H9 (cell line): ENCODE results near the gene PRB2. TPM values are rescaled to one million over a fixed set of nuclear protein-coding genes. Genes with fewer than 3 reads are reported as not detected.
A peak's percentile ranks its signal among the peaks of the same experiment; 100 is the strongest.

Experiments used
- DNase-seq: peaks from one replicate; pipeline ENCODE4 v3.0.0-alpha.2; 2017
- H2AFZ ChIP-seq: one replicate; pipeline ENCODE4 v1.6.1; 2013; ENCODE audit warnings: mild to moderate bottlenecking, low read length, control low read depth, moderate library complexity
- H2AK5ac ChIP-seq: 2 replicates; pipeline ENCODE4 v1.6.1; 2013; ENCODE audit warnings: low read length, control low read depth, mixed read lengths; ENCODE audit not compliant: insufficient read length
- H2BK120ac ChIP-seq: one replicate; pipeline ENCODE4 v1.6.1; 2013; ENCODE audit warnings: low read depth, mild to moderate bottlenecking, low read length, control low read depth, inconsistent platforms; ENCODE audit not compliant: poor library complexity, severe bottlenecking
- H2BK12ac ChIP-seq: 2 replicates; pipeline ENCODE4 v1.6.1; 2013; ENCODE audit warnings: low read length, control low read depth, mixed read lengths, low read depth; ENCODE audit not compliant: insufficient read length
- H2BK15ac ChIP-seq: 2 replicates; pipeline ENCODE4 v1.6.1; 2013; ENCODE audit warnings: low read depth, low read length, control low read depth
- H2BK20ac ChIP-seq: one replicate; pipeline ENCODE4 v1.6.1; 2013; ENCODE audit warnings: low read depth, mild to moderate bottlenecking, low read length, control low read depth, inconsistent platforms; ENCODE audit not compliant: poor library complexity, severe bottlenecking
- H2BK5ac ChIP-seq: 2 replicates; pipeline ENCODE4 v1.6.1; 2013; ENCODE audit warnings: low read length, control low read depth, mixed read lengths; ENCODE audit not compliant: insufficient read length
- H3K14ac ChIP-seq: 2 replicates; pipeline ENCODE4 v1.6.1; 2013; ENCODE audit warnings: low read length, control low read depth; ENCODE audit not compliant: insufficient read depth
- H3K18ac ChIP-seq: 2 replicates; pipeline ENCODE4 v1.6.1; 2013; ENCODE audit warnings: low read depth, mild to moderate bottlenecking, mixed read lengths, low read length, control low read depth; ENCODE audit not compliant: insufficient read length
- H3K23ac ChIP-seq: 2 replicates; pipeline ENCODE4 v1.6.1; 2013; ENCODE audit warnings: low read length, control low read depth, mixed read lengths, low read depth; ENCODE audit not compliant: insufficient read length
- H3K23me2 ChIP-seq: 2 replicates; pipeline ENCODE4 v1.6.1; 2013; ENCODE audit warnings: low read depth, mild to moderate bottlenecking, mixed read lengths, low read length, control low read depth; ENCODE audit not compliant: insufficient read length, poor library complexity, severe bottlenecking
- H3K27ac ChIP-seq: 2 replicates; pipeline ENCODE4 v1.5.1; 2013; ENCODE audit warnings: low read length, control low read depth, mixed read lengths, low read depth; ENCODE audit not compliant: insufficient read length
- H3K27me3 ChIP-seq: 2 replicates; pipeline ENCODE4 v1.6.1; 2013; ENCODE audit warnings: low read length, control low read depth, inconsistent platforms; ENCODE audit not compliant: insufficient read depth
- H3K4ac ChIP-seq: 2 replicates; pipeline ENCODE4 v1.6.1; 2013; ENCODE audit warnings: low read depth, mild to moderate bottlenecking, control low read depth, inconsistent platforms, low read length, moderate library complexity
- H3K4me1 ChIP-seq: 2 replicates; pipeline ENCODE4 v1.6.1; 2013; ENCODE audit warnings: low read length, control low read depth, inconsistent platforms; ENCODE audit not compliant: insufficient read depth
- H3K4me2 ChIP-seq: 2 replicates; pipeline ENCODE4 v1.6.1; 2013; ENCODE audit warnings: low read length, control low read depth, mixed read lengths; ENCODE audit not compliant: insufficient read length, insufficient read depth
- H3K56ac ChIP-seq: 2 replicates; pipeline ENCODE4 v1.6.1; 2013; ENCODE audit warnings: low read depth, mild to moderate bottlenecking, mixed read lengths, low read length, control low read depth; ENCODE audit not compliant: insufficient read length
- H3K79me1 ChIP-seq: 2 replicates; pipeline ENCODE4 v1.6.1; 2013; ENCODE audit warnings: low read depth, mild to moderate bottlenecking, moderate library complexity, low read length, control low read depth, inconsistent platforms; ENCODE audit not compliant: insufficient read depth, poor library complexity, severe bottlenecking
- H3K79me2 ChIP-seq: 2 replicates; pipeline ENCODE4 v1.6.1; 2013; ENCODE audit warnings: low read length, control low read depth, inconsistent platforms; ENCODE audit not compliant: insufficient read depth
- H3K9ac ChIP-seq: 2 replicates; pipeline ENCODE4 v1.6.1; 2013; ENCODE audit warnings: low read length, control low read depth, mixed read lengths; ENCODE audit not compliant: insufficient read length; ENCODE audit errors: extremely low read depth
- H3K9me3 ChIP-seq: one replicate; pipeline ENCODE4 v1.6.1; 2013; ENCODE audit warnings: low read depth, low read length, inconsistent platforms; ENCODE audit not compliant: control insufficient read depth
- H3T11ph ChIP-seq: one replicate; pipeline ENCODE4 v1.6.1; 2013; ENCODE audit warnings: mild to moderate bottlenecking, low read length, control low read depth, inconsistent platforms
- H4K20me1 ChIP-seq: one replicate; pipeline ENCODE4 v1.6.1; 2013; ENCODE audit not compliant: control insufficient read depth, insufficient read length, insufficient read depth
- H4K5ac ChIP-seq: 2 replicates; pipeline ENCODE4 v1.6.1; 2013; ENCODE audit warnings: low read depth, mild to moderate bottlenecking, mixed read lengths, low read length, control low read depth; ENCODE audit not compliant: insufficient read length
- H4K8ac ChIP-seq: replicated peaks from 2 replicates; pipeline ENCODE4 v1.6.1; 2013; ENCODE audit warnings: low read length, control low read depth, mixed read lengths, low read depth; ENCODE audit not compliant: insufficient read length
- H4K91ac ChIP-seq: 2 replicates; pipeline ENCODE4 v1.6.1; 2013; ENCODE audit warnings: low read depth, mild to moderate bottlenecking, moderate library complexity, mixed read lengths, low read length, control low read depth; ENCODE audit not compliant: insufficient read length
- H3K27ac Mint-ChIP-seq, 3 experiments: 2 replicates in 2 of 3; 3 replicates in 1 of 3; pipeline ENCODE4 v1.8.0; 2020 to 2021; ENCODE audit warnings: mixed read lengths in 3 of 3, mild to moderate bottlenecking in 1 of 3, moderate library complexity in 1 of 3
- H3K27me3 Mint-ChIP-seq: 2 replicates; pipeline ENCODE4 v1.8.0; 2021; ENCODE audit warnings: low read depth, mild to moderate bottlenecking, moderate library complexity, mixed read lengths
- H3K36me3 Mint-ChIP-seq, 3 experiments: 2 replicates in 2 of 3; 3 replicates in 1 of 3; pipeline ENCODE4 v1.8.0; 2020 to 2021; ENCODE audit warnings: low read depth in 3 of 3, mixed read lengths in 3 of 3; ENCODE audit not compliant: insufficient read depth in 1 of 3
- H3K4me1 Mint-ChIP-seq, 2 experiments: 2 replicates each; pipeline ENCODE4 v1.8.0; 2020; ENCODE audit warnings: mixed read lengths in 2 of 2
- H3K4me3 Mint-ChIP-seq, 2 experiments: 2 replicates in 1 of 2; 3 replicates in 1 of 2; pipeline ENCODE4 v1.8.0; 2020 to 2021; ENCODE audit warnings: mild to moderate bottlenecking in 2 of 2, mixed read lengths in 2 of 2, moderate library complexity in 1 of 2
- H3K9me3 Mint-ChIP-seq, 2 experiments: 2 replicates in 1 of 2; 3 replicates in 1 of 2; pipeline ENCODE4 v1.8.0; 2020; ENCODE audit warnings: mild to moderate bottlenecking in 2 of 2, mixed read lengths in 2 of 2, moderate library complexity in 1 of 2
- CTCF ChIP-seq: fragments of 200-600 bp; sonication (generic); conservative IDR thresholded peaks from 3 replicates; pipeline ENCODE4 v1.8.0; 2021; ENCODE audit warnings: antibody characterized with exemption, mild to moderate bottlenecking
- WGBS: extraction: QIAGEN DNeasy Blood & Tissue Kit; methylation state at CpG from one replicate; pipeline ENCODE4 v1.1.7; 2013; ENCODE audit warnings: missing lambda C conversion rate, low lambda C conversion rate, mixed read lengths; ENCODE audit not compliant: insufficient read length; ENCODE audit errors: extremely low coverage; 5-methylcytosine and 5-hydroxymethylcytosine counted together
- total RNA-seq: library from RNA; stranded (reverse); gene quantifications from 2 replicates; pipeline ENCODE4 v1.2.1, GENCODE V29; 2021

The PRB2 gene
- total RNA-seq, 1 experiment from 2014 or later = not detected

DNA sequence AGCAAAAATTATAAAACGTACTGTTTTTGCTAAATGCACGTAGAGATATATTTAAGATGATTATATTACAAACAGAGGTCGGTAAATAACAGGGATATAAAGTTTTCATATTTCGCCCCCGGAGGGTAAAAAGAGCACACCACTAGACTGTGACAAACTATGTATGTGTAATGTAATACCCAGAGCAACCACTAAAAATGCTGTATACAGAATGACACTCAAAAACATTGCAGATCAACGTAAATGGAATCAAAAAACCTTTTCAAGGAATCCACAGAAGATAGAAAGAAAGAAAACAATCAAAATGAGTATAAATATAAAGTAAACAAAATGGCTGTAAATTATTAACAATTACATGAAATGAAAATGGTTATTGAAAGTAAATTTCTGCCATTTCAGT is 47.6 kb downstream of the PRB2 start:
- Histone ChIP-seq H3K27ac (no peak overlapping the region), H3K4me1 (no peaks in the 10 kb centered on the region), H3K56ac (no peak overlapping the region), H3K9ac (no peak overlapping the region), H2BK5ac (no peak overlapping the region), H2BK15ac (no peak overlapping the region), H3K4me2 (no peak overlapping the region), H3K23ac (no peak overlapping the region), H3K4ac (no peak overlapping the region), H3K79me1 (no peaks in the 10 kb centered on the region), H2BK12ac (no peak overlapping the region), H3T11ph (no peak overlapping the region), H3K79me2 (no peaks in the 10 kb centered on the region), H4K20me1 (no peaks in the 10 kb centered on the region), H2AK5ac (no peak overlapping the region), H3K27me3 (no peaks in the 10 kb centered on the region), H4K91ac (no peak overlapping the region), H3K18ac (no peak overlapping the region), H4K5ac (no peak overlapping the region), H2AFZ (no peak overlapping the region), H3K9me3 (no peaks in the 10 kb centered on the region), H3K14ac (no peak overlapping the region), H4K8ac (no peak overlapping the region), H2BK120ac (no peak overlapping the region), H2BK20ac (no peak overlapping the region), H3K23me2 (no peaks in the 10 kb centered on the region)
- Mint-ChIP-seq H3K4me3 (no peak overlapping the region), H3K36me3 (no peaks in the 10 kb centered on the region), H3K27ac (no peak overlapping the region), H3K4me1 (no peaks in the 10 kb centered on the region), H3K27me3 (no peaks in the 10 kb centered on the region), H3K9me3 (no peaks in the 10 kb centered on the region)
- peak; percentile 58 for TF ChIP-seq CTCF
- no peak for DNase-seq
- no CpG with 5 or more reads among the region's 6 CpGs for WGBS
